ENCODE data around the gene LZTR1.

Gene LZTR1

DNA sequence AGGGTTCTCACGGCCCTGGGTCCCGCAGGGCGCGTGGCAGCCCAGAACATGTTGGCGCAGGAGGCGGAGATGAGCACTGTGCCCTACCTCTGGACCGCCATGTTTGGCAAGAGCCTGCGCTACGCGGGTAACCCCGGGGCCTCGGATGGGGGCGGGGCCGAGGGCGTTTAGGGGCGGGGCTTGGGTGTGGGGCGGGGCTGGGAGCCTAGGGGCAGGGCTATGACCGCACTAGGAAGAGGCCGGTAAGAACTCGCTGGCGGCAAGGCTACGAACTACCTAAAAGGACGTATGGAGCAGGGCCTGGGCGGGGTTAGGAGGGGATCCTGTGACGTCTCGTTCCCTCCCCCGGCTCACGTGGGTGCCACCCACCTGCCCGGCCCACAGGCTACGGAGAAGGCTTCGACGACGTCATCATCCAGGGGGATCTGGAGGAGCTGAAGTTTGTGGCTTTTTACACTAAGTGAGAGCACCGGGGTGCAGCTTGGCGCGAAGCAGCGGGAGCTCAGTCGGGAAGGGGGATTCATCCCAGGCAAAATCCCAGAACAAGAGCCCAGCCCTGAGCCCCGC, 2.8 kb upstream of the LZTR1 start:
- peak in 30 of 58 donors; percentile 20 to 67 (median 42) for DNase-seq

- no peak for DNase-seq
Observed at GRCh38 chr22:20979940-20980453, 2.1 kb upstream of the LZTR1 start.

GRCh38 chr22:20980523-20980922, 1.6 kb upstream of the LZTR1 start:
- DNase-seq: no peak

DNA sequence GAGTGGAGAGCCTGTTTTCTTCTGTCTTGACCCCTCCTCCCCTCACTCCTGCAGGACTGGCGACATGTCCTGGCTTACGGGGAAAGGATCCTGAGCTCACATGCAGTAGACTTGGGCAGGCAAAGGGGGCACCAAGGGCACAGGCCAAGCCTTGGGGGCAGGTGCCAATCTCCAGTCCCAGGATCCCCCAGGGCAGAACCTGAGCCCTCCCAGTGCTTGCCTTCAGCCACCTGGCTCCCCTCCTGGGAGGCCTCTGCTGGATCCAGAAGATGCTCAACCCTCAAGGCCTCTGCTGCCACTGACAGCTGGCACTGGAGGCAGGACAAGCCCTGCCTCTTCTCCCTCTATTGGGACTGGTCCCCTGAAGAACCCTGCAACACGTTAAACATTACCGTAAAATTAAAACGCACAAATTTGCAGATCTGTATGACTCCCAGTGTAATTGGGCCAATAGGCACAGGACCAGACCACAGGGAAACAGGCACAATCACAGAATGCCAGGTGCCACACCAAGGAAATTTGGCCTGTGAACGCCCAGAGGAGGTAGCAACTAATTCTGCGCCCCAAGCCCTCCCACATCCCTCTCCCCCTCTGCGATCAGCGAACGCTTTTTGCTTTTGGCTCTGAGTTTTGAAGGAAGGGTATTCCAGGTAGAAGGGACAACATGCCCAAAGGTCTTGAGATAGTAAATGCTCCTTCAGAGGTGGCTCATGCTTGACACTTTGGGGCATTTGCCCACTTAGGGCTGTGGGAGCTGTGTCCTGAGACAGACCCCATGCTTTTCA, 967 bp upstream of the LZTR1 start:
- DNase-seq: no peak

- DNase-seq: no peak
Observed at GRCh38 chr22:20982563-20982882, 426 bp downstream of the LZTR1 start.

DNA sequence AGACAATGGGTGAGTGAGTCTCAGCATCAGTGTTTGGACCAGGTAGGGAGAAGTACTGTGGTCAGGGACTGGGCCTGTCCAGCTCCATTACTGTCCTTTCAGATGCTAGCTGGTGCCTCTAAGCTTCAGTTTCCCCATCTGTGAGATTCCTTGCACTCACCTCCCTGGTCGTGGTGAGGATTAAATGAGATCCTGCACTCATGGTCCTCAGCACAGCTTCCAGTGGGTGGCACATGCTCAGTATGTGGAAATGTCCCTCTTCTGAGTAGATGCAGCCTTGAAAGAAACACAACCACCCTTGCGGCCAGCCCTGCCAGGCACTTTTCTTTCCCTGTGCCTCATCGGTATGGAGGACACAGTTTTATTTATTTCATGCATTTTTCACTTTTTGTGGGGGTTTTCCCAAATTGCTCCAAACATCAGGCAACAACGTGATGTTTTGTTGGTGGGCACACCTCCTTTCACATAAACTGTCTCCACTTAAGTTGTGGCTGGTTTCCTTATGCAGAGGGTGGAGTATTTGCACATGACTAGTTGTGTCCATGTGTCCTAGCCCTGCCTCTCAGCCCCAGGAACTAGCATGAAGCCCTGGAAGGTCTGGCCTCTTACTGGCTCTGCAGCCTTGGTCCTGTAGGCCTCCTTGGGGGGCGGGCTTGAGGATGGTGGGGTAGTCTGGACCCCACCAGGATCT, 1.1 kb downstream of the LZTR1 start:
- DNase-seq: no peak

GRCh38 chr22:20985720-20986119, 3.6 kb downstream of the LZTR1 start:
- DNase-seq: no peak

DNA sequence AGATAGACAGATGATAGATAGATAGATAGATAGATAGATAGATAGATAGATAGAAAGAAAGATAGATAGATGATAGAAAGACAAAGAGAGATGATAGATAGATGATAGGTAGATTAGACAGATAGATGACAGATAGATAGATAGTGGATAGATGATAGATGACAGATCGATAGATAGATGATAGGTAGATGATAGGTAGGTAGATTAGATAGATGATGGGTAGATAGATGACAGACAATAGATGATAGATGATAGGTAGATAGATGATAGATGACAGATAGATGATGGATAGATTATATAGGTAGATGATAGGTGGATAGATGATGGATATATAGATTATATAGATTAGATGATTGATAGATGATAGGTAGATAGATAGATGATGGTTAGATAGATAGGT, 4.3 kb downstream of the LZTR1 start:
- DNase-seq: no peak

- DNase-seq: no peak
Observed at GRCh38 chr22:20987375-20987774, 5.3 kb downstream of the LZTR1 start.

DNA sequence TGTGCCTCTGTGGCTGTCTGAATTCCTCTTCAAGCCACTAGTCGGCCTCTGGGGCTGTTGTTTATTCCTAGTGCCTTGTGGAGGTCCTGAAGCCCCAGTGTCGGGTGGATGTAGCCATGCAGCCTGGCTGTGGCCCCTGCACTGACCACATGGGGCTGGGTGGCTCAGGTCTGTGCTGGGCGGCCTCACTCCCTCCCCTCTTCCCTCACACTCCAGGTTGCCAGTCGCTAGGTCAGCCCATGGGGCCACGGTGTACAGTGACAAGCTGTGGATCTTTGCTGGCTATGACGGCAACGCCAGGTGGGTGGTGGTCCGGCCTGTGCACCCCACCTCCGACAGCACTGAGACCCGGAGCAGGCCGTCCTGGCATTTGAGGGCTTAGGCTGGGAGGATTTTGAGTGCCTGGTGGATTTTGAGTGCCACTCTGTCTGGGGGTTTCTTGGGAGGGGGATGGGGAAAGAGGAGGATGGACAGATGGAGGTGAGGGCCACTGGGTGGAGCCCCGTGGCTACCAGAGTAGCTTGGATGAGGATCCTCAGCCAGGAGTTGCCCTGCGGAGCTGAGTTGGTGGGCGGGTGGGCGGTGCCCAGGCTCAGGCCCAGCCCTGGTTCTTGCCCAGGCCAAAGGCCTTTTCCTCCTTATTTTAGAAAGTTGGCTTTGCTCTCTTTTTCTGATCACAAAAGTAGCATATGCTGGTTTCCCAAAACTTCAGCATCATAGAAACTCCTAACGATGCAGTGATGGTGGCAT, 6.7 kb downstream of the LZTR1 start:
- no peak for DNase-seq

GRCh38 chr22:20989323-20990138, 7.4 kb downstream of the LZTR1 start:
- no peak for DNase-seq

DNA sequence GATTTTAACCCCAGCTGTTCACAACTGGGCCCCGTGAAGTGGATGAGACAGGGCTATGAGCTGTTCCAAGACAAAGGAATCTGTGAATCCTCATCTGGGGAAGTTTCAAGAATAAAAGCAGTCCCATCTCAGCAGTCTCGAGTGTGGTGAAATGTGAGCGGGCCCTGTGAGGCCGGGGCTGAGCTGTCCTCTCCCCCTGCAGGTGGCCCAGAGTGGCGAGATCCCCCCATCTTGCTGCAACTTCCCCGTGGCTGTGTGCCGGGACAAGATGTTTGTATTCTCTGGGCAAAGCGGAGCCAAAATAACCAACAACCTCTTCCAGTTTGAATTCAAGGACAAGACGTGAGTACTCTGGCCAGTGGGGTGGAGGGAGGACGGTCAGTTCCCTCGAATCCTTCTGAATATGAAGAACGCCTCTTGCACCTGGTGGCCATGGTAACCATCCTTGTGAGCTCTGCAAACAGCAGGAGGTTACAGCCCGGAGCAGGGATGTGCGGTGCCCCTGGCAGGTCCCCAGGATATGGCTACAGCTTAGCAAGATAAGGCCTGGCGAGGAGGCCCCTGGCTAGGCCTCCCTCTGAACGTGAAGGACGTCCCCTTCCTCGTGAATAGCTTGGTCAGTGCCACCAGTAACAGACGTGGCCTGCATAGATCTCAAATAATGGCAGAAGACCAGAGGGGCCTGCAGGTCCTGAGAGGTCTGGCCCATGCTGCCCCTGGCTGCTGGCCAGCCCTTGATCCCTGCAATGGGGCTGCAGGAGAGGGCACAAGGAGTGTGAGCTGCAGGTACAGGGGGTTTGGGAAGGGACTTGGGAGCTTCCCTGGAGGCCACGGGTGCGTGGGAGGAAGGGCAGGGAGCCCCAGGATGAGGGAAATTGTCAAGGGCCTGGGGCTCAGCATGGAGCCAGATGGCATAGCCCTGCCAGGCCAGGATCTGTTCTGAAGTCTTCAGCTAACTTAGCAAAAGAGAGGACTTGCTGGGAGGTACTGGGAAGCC, 8.4 kb downstream of the LZTR1 start:
- DNase-seq: no peak

DNA sequence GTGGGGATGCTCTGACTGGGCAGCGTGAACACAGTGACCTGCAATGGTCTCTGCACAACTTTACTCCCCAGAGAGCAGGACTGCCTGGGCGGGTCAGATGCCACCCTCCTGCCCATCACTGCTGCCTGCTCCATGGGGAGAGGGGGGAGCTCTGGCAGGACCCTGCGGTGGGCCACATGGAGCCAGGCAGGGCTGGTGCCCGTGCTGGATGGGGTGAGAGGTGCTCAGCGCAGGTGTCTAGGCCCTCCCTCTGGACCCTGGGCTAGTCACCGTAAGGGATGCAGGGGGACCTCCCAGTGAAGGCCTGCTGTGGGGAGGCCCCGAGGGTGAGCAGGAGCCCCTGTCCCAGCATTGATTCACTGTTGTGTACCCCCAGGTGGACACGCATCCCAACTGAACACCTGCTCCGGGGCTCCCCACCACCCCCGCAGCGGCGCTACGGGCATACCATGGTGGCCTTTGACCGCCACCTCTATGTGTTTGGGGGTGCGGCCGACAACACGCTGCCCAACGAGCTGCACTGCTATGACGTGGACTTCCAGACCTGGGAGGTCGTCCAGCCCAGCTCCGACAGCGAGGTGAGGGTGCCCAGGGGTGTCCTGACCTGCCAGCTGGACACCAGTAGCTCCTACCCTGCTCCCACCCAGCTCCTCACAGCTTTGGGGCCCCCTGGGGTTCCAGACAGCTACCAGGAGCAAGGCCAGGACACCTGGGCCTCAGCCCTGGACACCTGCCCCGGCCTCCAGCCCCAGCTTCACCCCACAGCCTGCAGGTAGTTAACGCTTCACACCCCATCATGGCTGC, 9.4 kb downstream of the LZTR1 start:
- DNase-seq: no peak

DNA sequence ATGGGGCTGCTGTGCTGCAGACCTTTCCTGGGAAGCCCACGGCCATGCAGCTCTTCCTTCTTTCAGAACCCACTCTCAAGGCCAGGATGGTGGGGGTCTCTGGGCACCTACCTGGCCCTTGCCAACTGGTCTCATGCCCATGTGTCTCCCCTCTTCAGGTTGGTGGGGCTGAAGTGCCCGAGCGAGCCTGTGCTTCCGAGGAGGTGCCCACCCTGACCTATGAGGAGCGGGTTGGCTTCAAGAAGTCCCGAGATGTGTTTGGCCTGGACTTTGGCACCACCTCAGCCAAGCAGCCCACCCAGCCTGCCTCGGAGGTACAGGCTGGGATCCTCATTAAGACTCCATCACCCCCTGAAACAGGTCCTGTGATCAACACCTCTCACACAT, 10.0 kb downstream of the LZTR1 start:
- no peak for DNase-seq

DNA sequence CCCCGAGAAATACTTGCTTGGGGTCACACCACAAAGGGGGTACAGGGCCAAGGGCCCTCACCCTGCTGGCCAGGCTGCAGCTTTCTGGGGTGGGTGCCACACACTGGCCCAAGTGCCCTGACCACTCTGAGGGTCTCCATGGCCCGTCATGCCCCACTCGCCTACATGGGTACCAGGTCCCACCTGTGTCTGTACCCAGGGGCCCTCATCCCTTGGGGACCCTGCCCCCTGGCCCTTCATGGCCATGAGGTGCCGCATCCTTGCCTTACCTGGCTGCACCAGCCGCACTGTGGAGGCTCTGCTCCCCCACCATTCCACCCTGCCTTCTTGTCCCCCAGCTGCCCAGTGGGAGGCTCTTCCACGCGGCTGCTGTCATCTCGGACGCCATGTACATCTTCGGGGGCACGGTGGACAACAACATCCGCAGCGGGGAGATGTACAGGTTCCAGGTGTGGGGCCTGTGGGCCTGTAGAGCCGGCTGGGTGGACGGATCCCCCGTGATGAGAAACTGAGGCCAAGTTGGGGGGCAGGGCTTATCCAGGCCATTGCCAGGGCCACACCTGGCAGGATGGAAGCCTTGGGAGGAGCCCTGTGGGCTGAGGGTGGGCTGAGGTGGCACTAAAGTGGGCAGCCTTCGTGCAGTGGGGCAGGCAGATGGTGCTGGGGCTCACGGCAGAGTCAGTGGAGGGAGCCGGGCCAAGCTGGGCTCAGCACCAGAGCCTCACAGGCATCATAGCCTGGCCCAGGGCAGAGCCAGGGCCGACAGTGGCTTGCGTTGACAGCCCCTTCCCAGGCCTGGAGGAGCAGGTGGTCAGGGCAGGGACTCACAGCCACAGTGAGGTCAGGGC, 10.6 kb downstream of the LZTR1 start:
- DNase-seq: no peak

GRCh38 chr22:20993304-20994127, 11.4 kb downstream of the LZTR1 start:
- DNase-seq: no peak
